Neural progenitor cell (in vitro differentiated cells): ENCODE data around the gene NEGR1. TPM values are rescaled to one million over a fixed set of nuclear protein-coding genes. Genes with fewer than 3 reads are reported as not detected.

Experiments
- DNase-seq: peaks from one replicate; pipeline ENCODE4 v3.0.0-alpha.2; 2016; ENCODE audit warnings: low spot score
- H2AFZ ChIP-seq: fragments of 200-600 bp; sonication (generic); replicated peaks from 2 replicates; pipeline ENCODE4 v1.6.1; 2016; ENCODE audit warnings: antibody characterized with exemption
- H3F3A ChIP-seq: fragments of 200-600 bp; sonication (generic); 2 replicates; pipeline ENCODE4 v1.6.1; 2016; ENCODE audit warnings: antibody characterized with exemption, low read depth
- H3K27ac ChIP-seq: fragments of 200-600 bp; sonication (generic); 2 replicates; pipeline ENCODE4 v1.5.1; 2016; ENCODE audit warnings: mild to moderate bottlenecking
- H3K27me3 ChIP-seq: fragments of 200-600 bp; sonication (generic); 2 replicates; pipeline ENCODE4 v1.6.1; 2016; ENCODE audit warnings: mild to moderate bottlenecking, moderate library complexity
- H3K36me3 ChIP-seq: fragments of 200-600 bp; sonication (generic); 2 replicates; pipeline ENCODE4 v1.5.1; 2016
- H3K4me1 ChIP-seq: fragments of 200-600 bp; sonication (generic); 2 replicates; pipeline ENCODE4 v1.6.1; 2016; ENCODE audit warnings: mixed run types
- H3K4me2 ChIP-seq: fragments of 200-600 bp; sonication (generic); 2 replicates; pipeline ENCODE4 v1.6.1; 2016
- H3K4me3 ChIP-seq: fragments of 200-600 bp; sonication (generic); 2 replicates; pipeline ENCODE4 v1.5.1; 2016
- H3K79me2 ChIP-seq: fragments of 200-600 bp; sonication (generic); 2 replicates; pipeline ENCODE4 v1.6.1; 2016; ENCODE audit warnings: low read depth
- H3K9ac ChIP-seq: fragments of 200-600 bp; sonication (generic); 2 replicates; pipeline ENCODE4 v1.6.1; 2016
- H3K9me3 ChIP-seq: fragments of 200-600 bp; sonication (generic); 2 replicates; pipeline ENCODE4 v1.5.1; 2016; ENCODE audit warnings: low read depth
- H4K20me1 ChIP-seq: fragments of 200-600 bp; sonication (generic); 2 replicates; pipeline ENCODE4 v1.6.1; 2016; ENCODE audit warnings: low read depth
- H3K27ac Mint-ChIP-seq: 3 replicates; pipeline ENCODE4 v1.8.0; 2021; ENCODE audit warnings: mixed read lengths
- H3K27me3 Mint-ChIP-seq: 2 replicates; pipeline ENCODE4 v1.8.0; 2022; ENCODE audit warnings: low read depth, mild to moderate bottlenecking, inconsistent platforms, moderate library complexity, mixed read lengths; ENCODE audit not compliant: insufficient read depth
- H3K36me3 Mint-ChIP-seq: 3 replicates; pipeline ENCODE4 v1.8.0; 2021; ENCODE audit warnings: mixed read lengths
- H3K4me1 Mint-ChIP-seq: 3 replicates; pipeline ENCODE4 v1.8.0; 2021; ENCODE audit warnings: mixed read lengths
- H3K4me3 Mint-ChIP-seq: 3 replicates; pipeline ENCODE4 v1.8.0; 2021; ENCODE audit warnings: mild to moderate bottlenecking, moderate library complexity, mixed read lengths
- H3K9me3 Mint-ChIP-seq: 3 replicates; pipeline ENCODE4 v1.8.0; 2020; ENCODE audit warnings: mixed read lengths
- EZH2 ChIP-seq: fragments of 200-600 bp; sonication (generic); IDR thresholded peaks from 2 replicates; pipeline ENCODE4 v1.6.1; 2017; ENCODE audit warnings: antibody characterized with exemption, mild to moderate bottlenecking, moderate library complexity
- EZH2phosphoT487 ChIP-seq: fragments of 200-600 bp; sonication (generic); IDR thresholded peaks from 2 replicates; pipeline ENCODE4 v1.6.1; 2017; ENCODE audit warnings: antibody characterized with exemption
- total RNA-seq: library from RNA; depleted of rRNA; stranded (reverse); fragments of >200 nt; gene quantifications from 2 replicates; pipeline ENCODE4 v1.2.3, GENCODE V29; 2015; ENCODE audit warnings: low replicate concordance
- TF ChIP-seq, protein P1 (sequence below): fragments of 200-600 bp; sonication (generic); IDR thresholded peaks from 2 replicates; pipeline ENCODE4 v1.5.1; 2017; ENCODE audit warnings: antibody characterized with exemption, mild to moderate bottlenecking

Gene NEGR1
- total RNA-seq, 1 donor from 2014 or later: 0.62 TPM

DNA sequence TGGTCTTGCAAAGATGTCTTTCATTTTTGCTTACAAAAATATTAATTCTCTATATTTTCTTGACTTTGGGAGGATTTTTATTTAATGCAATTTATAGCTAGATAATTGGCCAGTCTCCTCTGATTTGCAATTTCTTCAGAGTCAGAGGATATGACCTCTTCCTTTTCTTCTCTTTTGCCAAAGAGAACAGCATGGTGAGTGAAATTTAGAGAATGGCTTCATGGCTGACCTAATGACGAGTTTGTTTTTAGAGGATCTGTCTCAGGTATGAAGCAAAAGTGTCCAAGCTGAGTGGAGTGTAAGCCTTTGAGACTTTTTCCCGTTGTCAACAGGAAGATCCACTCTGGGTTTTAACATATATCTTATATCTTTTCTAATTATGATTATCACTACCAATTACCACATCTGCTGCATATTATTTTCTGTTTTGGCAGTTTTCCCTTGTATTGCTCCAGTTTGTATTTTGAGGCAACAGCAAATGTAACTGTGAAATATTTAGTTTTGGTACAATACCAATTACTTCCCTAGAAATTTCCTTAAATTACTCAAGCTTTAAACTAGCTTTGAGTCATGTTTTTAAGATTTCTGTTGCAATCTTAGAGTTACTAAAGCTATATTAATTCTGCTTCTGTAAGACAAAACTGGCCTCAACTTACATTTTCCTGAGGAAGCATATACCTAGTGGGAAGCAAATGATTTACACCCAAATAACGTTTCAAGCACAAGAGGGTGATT lies 868.7 kb downstream of the NEGR1 start:
- Histone ChIP-seq H3K27ac (no peak overlapping the region), H3K4me1 (peaks cover 7% of the 10 kb centered on the region), H3K79me2 (no peaks in the 10 kb centered on the region), H3K36me3 (no peaks in the 10 kb centered on the region), H2AFZ (peak overlapping the region; percentile 57), H3K27me3 (no peaks in the 10 kb centered on the region), H3F3A (no peaks in the 10 kb centered on the region), H3K9ac (no peak overlapping the region), H3K4me3 (no peak overlapping the region), H4K20me1 (no peaks in the 10 kb centered on the region), H3K9me3 (no peaks in the 10 kb centered on the region), H3K4me2 (peak overlapping the region; percentile 19)
- no peaks in the 10 kb centered on the region for H3K9me3 Mint-ChIP-seq
- no peak for DNase-seq
- no peak overlapping the region for H3K4me3 Mint-ChIP-seq
- H3K4me1 Mint-ChIP-seq: peaks cover 5% of the 10 kb centered on the region
- H3K36me3 Mint-ChIP-seq: no peaks in the 10 kb centered on the region
- TF ChIP-seq EZH2 (no peak), EZH2phosphoT487 (no peak)
- TF ChIP-seq, protein P1, sequence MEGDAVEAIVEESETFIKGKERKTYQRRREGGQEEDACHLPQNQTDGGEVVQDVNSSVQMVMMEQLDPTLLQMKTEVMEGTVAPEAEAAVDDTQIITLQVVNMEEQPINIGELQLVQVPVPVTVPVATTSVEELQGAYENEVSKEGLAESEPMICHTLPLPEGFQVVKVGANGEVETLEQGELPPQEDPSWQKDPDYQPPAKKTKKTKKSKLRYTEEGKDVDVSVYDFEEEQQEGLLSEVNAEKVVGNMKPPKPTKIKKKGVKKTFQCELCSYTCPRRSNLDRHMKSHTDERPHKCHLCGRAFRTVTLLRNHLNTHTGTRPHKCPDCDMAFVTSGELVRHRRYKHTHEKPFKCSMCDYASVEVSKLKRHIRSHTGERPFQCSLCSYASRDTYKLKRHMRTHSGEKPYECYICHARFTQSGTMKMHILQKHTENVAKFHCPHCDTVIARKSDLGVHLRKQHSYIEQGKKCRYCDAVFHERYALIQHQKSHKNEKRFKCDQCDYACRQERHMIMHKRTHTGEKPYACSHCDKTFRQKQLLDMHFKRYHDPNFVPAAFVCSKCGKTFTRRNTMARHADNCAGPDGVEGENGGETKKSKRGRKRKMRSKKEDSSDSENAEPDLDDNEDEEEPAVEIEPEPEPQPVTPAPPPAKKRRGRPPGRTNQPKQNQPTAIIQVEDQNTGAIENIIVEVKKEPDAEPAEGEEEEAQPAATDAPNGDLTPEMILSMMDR: no peak
- H3K27me3 Mint-ChIP-seq: peaks cover 2% of the 10 kb centered on the region
- H3K27ac Mint-ChIP-seq: no peak overlapping the region

DNA sequence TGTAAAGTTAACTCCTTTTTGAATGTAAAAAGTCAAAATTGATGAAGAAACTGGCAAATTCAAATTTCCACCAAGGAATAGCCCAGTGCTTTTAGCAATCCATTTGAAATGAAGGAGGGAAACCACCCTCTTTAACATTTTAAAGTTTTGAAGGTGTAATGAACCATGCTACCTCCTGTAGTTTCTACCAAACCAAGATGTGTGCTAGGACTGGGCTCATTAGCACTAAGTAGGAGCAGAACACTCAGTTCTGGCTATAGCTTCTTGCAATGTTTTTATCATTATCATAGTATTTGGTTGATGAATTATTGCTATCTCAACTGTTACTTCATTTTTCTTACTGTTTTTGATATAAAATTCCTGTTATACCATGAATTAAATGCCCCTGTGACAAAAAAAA lies 882.3 kb downstream of the NEGR1 start:
- Mint-ChIP-seq H3K9me3 (no peaks in the 10 kb centered on the region), H3K4me3 (no peak overlapping the region), H3K27ac (no peak overlapping the region), H3K4me1 (peaks cover 7% of the 10 kb centered on the region), H3K27me3 (no peaks in the 10 kb centered on the region), H3K36me3 (no peaks in the 10 kb centered on the region)
- no peak overlapping the region for H2AFZ ChIP-seq
- DNase-seq: no peak
- H3K36me3 ChIP-seq: no peaks in the 10 kb centered on the region
- H3K9ac ChIP-seq: no peak overlapping the region
- no peak overlapping the region for H3K4me3 ChIP-seq
- no peaks in the 10 kb centered on the region for H3K9me3 ChIP-seq
- no peaks in the 10 kb centered on the region for H4K20me1 ChIP-seq
- peaks cover 6% of the 10 kb centered on the region for H3K4me1 ChIP-seq
- no peak for TF ChIP-seq EZH2phosphoT487
- TF ChIP-seq EZH2: no peak
- no peaks in the 10 kb centered on the region for H3F3A ChIP-seq
- H3K79me2 ChIP-seq: no peaks in the 10 kb centered on the region
- H3K27me3 ChIP-seq: no peaks in the 10 kb centered on the region
- H3K27ac ChIP-seq: no peak overlapping the region
- no peak overlapping the region for H3K4me2 ChIP-seq

DNA sequence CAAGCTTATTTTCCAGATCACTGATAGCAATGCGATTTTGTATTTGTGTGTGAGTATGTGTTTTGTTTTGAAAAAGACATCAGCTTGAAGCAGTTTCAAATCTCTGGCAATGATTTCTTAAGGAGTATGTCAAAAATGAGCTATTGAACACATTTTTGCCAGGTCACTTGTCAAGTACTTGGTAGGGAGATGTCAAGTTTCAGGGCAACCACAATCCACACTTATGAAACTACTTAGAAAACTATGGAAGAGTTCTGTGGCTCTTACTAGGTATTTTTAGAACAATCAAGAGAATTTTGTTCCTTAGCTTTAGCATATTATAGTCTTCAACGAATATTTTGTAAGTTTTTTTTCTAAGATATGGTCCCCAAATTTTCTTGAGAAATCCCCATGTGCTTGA lies 882.7 kb downstream of the NEGR1 start:
- peaks cover 7% of the 10 kb centered on the region for H3K4me1 Mint-ChIP-seq
- Histone ChIP-seq H3K9ac (no peak overlapping the region), H2AFZ (no peak overlapping the region), H3K4me2 (no peak overlapping the region), H3K4me1 (peaks cover 6% of the 10 kb centered on the region), H3K4me3 (no peak overlapping the region), H3K27me3 (no peaks in the 10 kb centered on the region), H3K36me3 (no peaks in the 10 kb centered on the region), H4K20me1 (no peaks in the 10 kb centered on the region), H3K27ac (no peak overlapping the region), H3K9me3 (no peaks in the 10 kb centered on the region), H3F3A (no peaks in the 10 kb centered on the region), H3K79me2 (no peaks in the 10 kb centered on the region)
- H3K9me3 Mint-ChIP-seq: no peaks in the 10 kb centered on the region
- H3K27me3 Mint-ChIP-seq: no peaks in the 10 kb centered on the region
- H3K27ac Mint-ChIP-seq: no peak overlapping the region
- TF ChIP-seq, protein P1: no peak
- TF ChIP-seq EZH2phosphoT487: no peak
- no peak for TF ChIP-seq EZH2
- no peak overlapping the region for H3K4me3 Mint-ChIP-seq
- no peak for DNase-seq
- H3K36me3 Mint-ChIP-seq: no peaks in the 10 kb centered on the region

DNA sequence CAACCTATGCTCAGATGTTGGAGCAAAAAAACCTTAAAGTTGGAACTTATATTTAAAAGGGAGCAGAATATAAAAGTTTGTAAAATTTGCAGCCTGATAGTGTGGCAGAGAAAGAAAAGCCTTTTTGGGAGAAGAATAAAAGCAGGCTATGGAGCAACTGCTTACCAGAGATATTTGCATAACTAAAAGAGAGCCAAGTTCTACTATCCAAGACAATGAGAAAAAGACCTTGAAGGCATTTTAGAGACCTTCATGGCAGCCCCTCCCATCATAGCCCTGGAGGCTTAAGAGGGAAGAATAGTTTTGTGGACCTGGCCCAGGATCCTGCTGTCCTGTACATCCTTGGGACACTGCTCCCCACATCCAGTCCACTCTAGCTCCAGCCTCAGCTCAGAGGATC lies 889.0 kb downstream of the NEGR1 start:
- Histone ChIP-seq H2AFZ (no peak overlapping the region), H4K20me1 (no peaks in the 10 kb centered on the region), H3K4me2 (no peak overlapping the region), H3K4me3 (no peak overlapping the region), H3K9ac (no peak overlapping the region), H3F3A (no peaks in the 10 kb centered on the region), H3K27ac (no peak overlapping the region), H3K27me3 (no peaks in the 10 kb centered on the region), H3K4me1 (no peaks in the 10 kb centered on the region), H3K9me3 (no peaks in the 10 kb centered on the region), H3K79me2 (no peaks in the 10 kb centered on the region), H3K36me3 (no peaks in the 10 kb centered on the region)
- TF ChIP-seq, protein P1: no peak
- TF ChIP-seq EZH2: no peak
- no peak for TF ChIP-seq EZH2phosphoT487
- Mint-ChIP-seq H3K27ac (no peak overlapping the region), H3K9me3 (peaks cover 14% of the 10 kb centered on the region), H3K4me3 (no peak overlapping the region), H3K27me3 (no peaks in the 10 kb centered on the region), H3K4me1 (no peaks in the 10 kb centered on the region), H3K36me3 (no peaks in the 10 kb centered on the region)
- DNase-seq: no peak
